OCI-LY1 (cell line): ENCODE measurements around the gene ABI3.

Experiments
- EZH2 ChIP-seq: fragments of 200-600 bp; sonication (generic), shearing (Covaris generic); IDR thresholded peaks from 2 replicates; pipeline ENCODE4 v1.8.0; 2017; ENCODE audit warnings: borderline replicate concordance, mixed run types, mild to moderate bottlenecking, antibody characterized with exemption, low read length, moderate library complexity, mixed read lengths
- TF ChIP-seq, protein P1 (sequence below): fragments of 200-600 bp; sonication (generic), shearing (Covaris generic); IDR thresholded peaks from 2 replicates; pipeline ENCODE4 v1.5.1; 2017; ENCODE audit warnings: mild to moderate bottlenecking, antibody characterized with exemption, low read length, moderate library complexity, mixed read lengths

DNA sequence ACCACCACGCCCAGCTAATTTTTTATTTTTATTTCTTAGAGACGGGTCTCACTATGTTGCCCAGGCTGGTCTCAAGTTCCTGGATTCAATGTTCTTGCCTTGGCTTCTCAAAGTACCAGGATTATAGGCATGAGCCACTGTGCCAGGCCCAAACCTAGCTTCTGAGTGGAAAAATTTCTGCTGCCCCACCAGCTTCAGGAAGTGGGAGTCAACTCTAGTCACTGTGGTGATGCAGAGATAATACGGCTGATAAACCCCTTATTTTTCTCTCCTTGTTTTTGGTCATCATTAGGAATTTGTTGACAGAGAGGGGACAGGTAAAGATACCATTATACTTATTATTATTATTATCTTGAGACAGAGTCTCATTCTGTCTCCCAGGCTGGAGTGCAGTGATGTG lies 47.9 kb downstream of the ABI3 start:
- TF ChIP-seq, protein P1, sequence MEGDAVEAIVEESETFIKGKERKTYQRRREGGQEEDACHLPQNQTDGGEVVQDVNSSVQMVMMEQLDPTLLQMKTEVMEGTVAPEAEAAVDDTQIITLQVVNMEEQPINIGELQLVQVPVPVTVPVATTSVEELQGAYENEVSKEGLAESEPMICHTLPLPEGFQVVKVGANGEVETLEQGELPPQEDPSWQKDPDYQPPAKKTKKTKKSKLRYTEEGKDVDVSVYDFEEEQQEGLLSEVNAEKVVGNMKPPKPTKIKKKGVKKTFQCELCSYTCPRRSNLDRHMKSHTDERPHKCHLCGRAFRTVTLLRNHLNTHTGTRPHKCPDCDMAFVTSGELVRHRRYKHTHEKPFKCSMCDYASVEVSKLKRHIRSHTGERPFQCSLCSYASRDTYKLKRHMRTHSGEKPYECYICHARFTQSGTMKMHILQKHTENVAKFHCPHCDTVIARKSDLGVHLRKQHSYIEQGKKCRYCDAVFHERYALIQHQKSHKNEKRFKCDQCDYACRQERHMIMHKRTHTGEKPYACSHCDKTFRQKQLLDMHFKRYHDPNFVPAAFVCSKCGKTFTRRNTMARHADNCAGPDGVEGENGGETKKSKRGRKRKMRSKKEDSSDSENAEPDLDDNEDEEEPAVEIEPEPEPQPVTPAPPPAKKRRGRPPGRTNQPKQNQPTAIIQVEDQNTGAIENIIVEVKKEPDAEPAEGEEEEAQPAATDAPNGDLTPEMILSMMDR: no peak
- TF ChIP-seq EZH2: no peak
